ENCODE results near the gene SLC7A1.

Gene SLC7A1

DNA sequence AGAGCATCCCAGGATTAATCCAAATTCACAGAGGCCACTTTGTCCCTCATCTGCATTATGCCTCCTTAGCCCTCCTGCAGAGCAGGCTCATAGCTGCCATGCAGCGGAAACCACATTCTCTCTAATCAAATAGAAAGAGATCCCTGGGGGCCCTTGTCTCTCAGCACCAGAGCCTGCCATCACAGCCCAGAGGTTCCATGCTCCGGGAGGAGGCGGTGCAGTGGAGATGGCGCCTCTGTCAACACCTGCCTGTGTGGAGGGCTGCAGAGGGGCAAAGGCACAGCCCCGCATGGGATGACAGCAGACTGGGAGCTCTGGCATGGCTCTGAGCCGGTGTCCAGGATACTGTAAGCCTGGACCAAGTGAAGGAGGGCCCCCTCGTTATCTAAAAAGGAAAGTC lies 111.3 kb downstream of the SLC7A1 start:
- no peak overlapping the region for H3K4me3 ChIP-seq (ENCODE audit: insufficient read depth, low read depth, low read length, poor library complexity, severe bottlenecking)
- no peaks in the 10 kb centered on the region for H3K9me3 ChIP-seq (ENCODE audit: control insufficient read depth, low read length)
- DNase-seq = no peak
- no peaks in the 10 kb centered on the region for H3K4me1 ChIP-seq (ENCODE audit: control insufficient read depth, insufficient read depth, low read length, poor library complexity, severe bottlenecking)
- no peaks in the 10 kb centered on the region for H3K36me3 ChIP-seq (ENCODE audit: control insufficient read depth, insufficient read depth, low read length)
- H3K27me3 ChIP-seq (replicated peaks; ENCODE audit: control insufficient read depth, insufficient read depth, low read length, poor library complexity, severe bottlenecking) = no peaks in the 10 kb centered on the region
- no peak overlapping the region for H3K27ac ChIP-seq (ENCODE audit: insufficient read depth, low read length, poor library complexity, severe bottlenecking)

DNA sequence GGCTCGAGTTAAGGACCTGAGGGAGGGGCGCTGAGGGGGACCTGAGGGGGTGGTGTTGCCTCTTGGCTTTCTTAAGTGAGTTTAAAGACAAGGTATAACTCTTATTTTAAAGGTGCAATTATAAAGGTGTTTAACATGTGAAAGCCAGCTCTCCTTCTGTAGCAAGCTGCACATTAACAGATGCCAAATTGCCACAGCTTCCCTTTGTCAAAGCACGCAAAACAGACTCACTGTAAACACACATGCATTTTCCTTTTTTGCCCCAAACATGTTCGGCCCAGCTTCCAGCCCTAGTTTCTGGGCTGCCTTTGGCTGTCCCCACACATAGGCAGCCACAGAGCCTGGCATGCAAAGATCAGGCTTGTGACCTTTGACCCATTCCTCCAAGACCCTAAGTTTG lies 111.9 kb downstream of the SLC7A1 start:
- Histone ChIP-seq H3K4me3 (ENCODE audit: insufficient read depth, low read depth, low read length, poor library complexity, severe bottlenecking) (no peak overlapping the region), H3K36me3 (ENCODE audit: control insufficient read depth, insufficient read depth, low read length) (no peaks in the 10 kb centered on the region), H3K27ac (ENCODE audit: insufficient read depth, low read length, poor library complexity, severe bottlenecking) (no peak overlapping the region), H3K9me3 (ENCODE audit: control insufficient read depth, low read length) (no peaks in the 10 kb centered on the region), H3K27me3 (replicated peaks; ENCODE audit: control insufficient read depth, insufficient read depth, low read length, poor library complexity, severe bottlenecking) (no peaks in the 10 kb centered on the region), H3K4me1 (ENCODE audit: control insufficient read depth, insufficient read depth, low read length, poor library complexity, severe bottlenecking) (no peaks in the 10 kb centered on the region)
- no peak for DNase-seq

DNA sequence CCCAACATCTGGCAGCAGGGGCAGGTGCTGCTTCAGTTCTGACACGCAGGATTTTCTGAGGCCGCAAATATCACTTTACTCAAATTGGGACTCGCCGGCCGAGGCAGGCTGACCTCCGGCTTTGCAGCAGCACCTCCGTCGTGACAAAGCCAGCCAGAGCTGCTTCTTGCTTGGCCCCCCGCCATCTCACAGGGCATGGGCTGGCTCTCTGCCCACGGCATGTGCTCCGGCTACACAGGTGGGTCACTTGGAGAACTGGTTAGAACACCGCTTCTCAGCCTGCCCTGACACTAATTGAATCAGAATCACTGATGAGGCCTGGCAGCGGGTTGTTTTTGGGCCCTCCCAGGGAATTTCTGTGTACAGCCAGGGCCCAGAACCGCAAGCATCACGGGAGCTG lies 112.3 kb downstream of the SLC7A1 start:
- Histone ChIP-seq H3K4me1 (ENCODE audit: control insufficient read depth, insufficient read depth, low read length, poor library complexity, severe bottlenecking) (no peaks in the 10 kb centered on the region), H3K27me3 (replicated peaks; ENCODE audit: control insufficient read depth, insufficient read depth, low read length, poor library complexity, severe bottlenecking) (no peaks in the 10 kb centered on the region), H3K9me3 (ENCODE audit: control insufficient read depth, low read length) (no peaks in the 10 kb centered on the region), H3K36me3 (ENCODE audit: control insufficient read depth, insufficient read depth, low read length) (no peaks in the 10 kb centered on the region), H3K27ac (ENCODE audit: insufficient read depth, low read length, poor library complexity, severe bottlenecking) (no peak overlapping the region), H3K4me3 (ENCODE audit: insufficient read depth, low read depth, low read length, poor library complexity, severe bottlenecking) (no peak overlapping the region)
- no peak for DNase-seq

DNA sequence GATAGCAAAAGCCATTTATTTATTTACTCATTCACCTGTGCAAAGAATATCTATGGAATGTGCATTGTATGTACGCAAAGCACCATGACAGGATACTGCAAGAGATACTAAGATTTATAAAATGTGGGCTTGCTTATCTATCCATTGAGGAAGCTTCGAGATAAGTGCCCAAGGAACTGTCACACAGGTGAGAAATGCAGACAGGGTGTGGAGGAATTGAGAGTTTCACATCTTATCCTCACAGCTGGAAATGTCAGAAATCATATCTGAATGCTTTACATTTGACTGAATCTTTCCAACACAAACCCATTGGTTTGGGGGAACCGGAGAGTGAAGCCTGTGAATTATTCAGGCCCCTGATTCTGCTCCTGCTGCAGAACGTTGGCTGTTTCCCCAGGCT lies 113.0 kb downstream of the SLC7A1 start:
- Histone ChIP-seq H3K27me3 (replicated peaks; ENCODE audit: control insufficient read depth, insufficient read depth, low read length, poor library complexity, severe bottlenecking) (no peaks in the 10 kb centered on the region), H3K27ac (ENCODE audit: insufficient read depth, low read length, poor library complexity, severe bottlenecking) (no peak overlapping the region), H3K4me1 (ENCODE audit: control insufficient read depth, insufficient read depth, low read length, poor library complexity, severe bottlenecking) (no peaks in the 10 kb centered on the region), H3K9me3 (ENCODE audit: control insufficient read depth, low read length) (no peaks in the 10 kb centered on the region), H3K4me3 (ENCODE audit: insufficient read depth, low read depth, low read length, poor library complexity, severe bottlenecking) (no peak overlapping the region), H3K36me3 (ENCODE audit: control insufficient read depth, insufficient read depth, low read length) (no peaks in the 10 kb centered on the region)
- no peak for DNase-seq

DNA sequence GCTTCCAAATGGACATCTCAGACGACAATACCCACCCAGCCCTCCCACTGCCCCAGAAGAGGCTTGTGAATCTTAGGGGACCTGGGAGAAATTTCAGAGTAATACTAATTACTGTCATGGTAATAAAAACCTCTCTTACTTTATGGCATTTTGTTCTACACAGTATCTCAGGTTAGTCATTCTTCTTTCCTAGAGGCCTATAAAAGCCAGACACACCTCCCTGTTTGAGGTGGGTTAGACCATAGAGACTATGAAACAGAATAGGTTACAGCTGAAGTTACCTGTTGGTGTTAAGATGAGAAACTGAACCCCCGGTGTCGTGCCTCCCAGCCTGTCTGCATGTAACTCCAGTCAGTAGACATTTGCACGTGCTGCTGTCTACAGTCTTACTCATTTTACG lies 113.9 kb downstream of the SLC7A1 start:
- Histone ChIP-seq H3K4me1 (ENCODE audit: control insufficient read depth, insufficient read depth, low read length, poor library complexity, severe bottlenecking) (no peaks in the 10 kb centered on the region), H3K27me3 (replicated peaks; ENCODE audit: control insufficient read depth, insufficient read depth, low read length, poor library complexity, severe bottlenecking) (no peaks in the 10 kb centered on the region), H3K27ac (ENCODE audit: insufficient read depth, low read length, poor library complexity, severe bottlenecking) (no peak overlapping the region), H3K36me3 (ENCODE audit: control insufficient read depth, insufficient read depth, low read length) (no peaks in the 10 kb centered on the region), H3K9me3 (ENCODE audit: control insufficient read depth, low read length) (no peaks in the 10 kb centered on the region), H3K4me3 (ENCODE audit: insufficient read depth, low read depth, low read length, poor library complexity, severe bottlenecking) (no peak overlapping the region)
- DNase-seq = no peak

DNA sequence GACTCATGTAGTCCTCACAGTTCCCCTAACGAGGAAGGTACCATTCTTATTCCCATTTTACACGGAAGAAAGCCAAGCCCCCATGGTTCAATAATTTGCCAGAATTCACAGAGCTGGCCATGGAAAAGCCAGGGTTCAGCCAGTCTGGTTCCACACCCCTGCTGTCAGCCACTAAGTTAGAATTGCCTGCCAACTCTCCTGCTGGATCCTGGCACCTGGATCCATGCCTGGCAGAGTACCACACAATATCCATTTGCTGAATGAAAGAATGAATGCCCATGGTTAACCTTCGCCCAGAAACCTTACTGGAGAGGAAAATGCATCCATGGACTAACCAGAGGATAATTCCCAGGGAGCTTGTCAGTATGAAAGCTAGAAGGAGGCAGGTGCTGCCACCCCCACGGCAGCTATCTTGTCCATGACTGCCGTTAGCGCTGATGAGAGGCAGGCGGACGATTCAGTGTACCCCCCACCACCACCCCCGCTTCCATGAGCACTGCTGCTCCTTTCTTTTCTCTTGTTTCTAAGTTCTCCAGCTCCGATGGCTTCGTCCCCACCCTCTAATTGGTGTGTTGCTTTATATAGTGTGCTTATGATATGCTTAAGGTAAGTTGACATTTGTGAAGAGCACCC lies 114.5 kb downstream of the SLC7A1 start:
- Histone ChIP-seq H3K9me3 (ENCODE audit: control insufficient read depth, low read length) (no peaks in the 10 kb centered on the region), H3K4me1 (ENCODE audit: control insufficient read depth, insufficient read depth, low read length, poor library complexity, severe bottlenecking) (no peaks in the 10 kb centered on the region), H3K27ac (ENCODE audit: insufficient read depth, low read length, poor library complexity, severe bottlenecking) (no peak overlapping the region), H3K27me3 (replicated peaks; ENCODE audit: control insufficient read depth, insufficient read depth, low read length, poor library complexity, severe bottlenecking) (no peaks in the 10 kb centered on the region), H3K36me3 (ENCODE audit: control insufficient read depth, insufficient read depth, low read length) (no peaks in the 10 kb centered on the region), H3K4me3 (ENCODE audit: insufficient read depth, low read depth, low read length, poor library complexity, severe bottlenecking) (no peak overlapping the region)
- no peak for DNase-seq

DNA sequence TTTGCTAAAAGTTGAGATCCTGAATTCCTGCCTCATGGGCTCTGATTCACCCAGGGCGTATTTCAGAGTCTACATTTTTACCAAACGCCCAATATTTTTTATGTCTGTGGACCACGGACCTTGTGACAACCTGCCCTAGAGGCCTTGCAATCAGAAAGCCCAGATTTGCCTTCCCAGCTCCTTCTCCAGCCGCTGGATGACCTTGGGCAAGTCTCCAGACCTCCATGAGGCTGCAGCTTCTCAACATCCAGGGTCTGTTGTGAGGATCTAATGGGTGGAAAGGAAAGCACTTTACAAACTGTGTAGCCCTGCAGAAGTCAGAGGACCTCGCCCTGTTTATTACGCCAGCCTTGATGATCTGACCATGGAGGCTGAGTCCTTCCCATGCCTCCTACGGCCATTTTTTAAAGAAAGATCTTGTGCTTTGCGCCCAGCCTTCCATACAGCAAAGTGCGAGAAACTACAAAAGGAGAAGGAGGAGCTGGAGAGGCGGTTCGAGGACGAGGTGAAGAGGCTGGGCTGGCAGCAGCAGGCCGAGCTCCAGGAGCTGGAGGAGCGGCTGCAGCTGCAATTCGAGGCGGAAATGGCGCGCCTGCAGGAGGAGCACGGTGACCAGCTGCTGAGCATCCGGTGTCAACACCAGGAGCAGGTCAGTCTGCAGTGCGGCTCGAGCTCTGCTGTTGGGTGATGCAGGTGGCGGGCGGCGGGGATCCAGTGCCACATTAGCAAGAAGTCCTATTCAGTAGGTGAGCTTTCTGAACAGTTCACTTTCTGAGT lies 115.6 kb downstream of the SLC7A1 start:
- no peaks in the 10 kb centered on the region for H3K4me1 ChIP-seq (ENCODE audit: control insufficient read depth, insufficient read depth, low read length, poor library complexity, severe bottlenecking)
- H3K9me3 ChIP-seq (ENCODE audit: control insufficient read depth, low read length) = no peaks in the 10 kb centered on the region
- no peak overlapping the region for H3K4me3 ChIP-seq (ENCODE audit: insufficient read depth, low read depth, low read length, poor library complexity, severe bottlenecking)
- H3K27ac ChIP-seq (ENCODE audit: insufficient read depth, low read length, poor library complexity, severe bottlenecking) = no peak overlapping the region
- DNase-seq = no peak
- H3K27me3 ChIP-seq (replicated peaks; ENCODE audit: control insufficient read depth, insufficient read depth, low read length, poor library complexity, severe bottlenecking) = no peaks in the 10 kb centered on the region
- no peaks in the 10 kb centered on the region for H3K36me3 ChIP-seq (ENCODE audit: control insufficient read depth, insufficient read depth, low read length)

DNA sequence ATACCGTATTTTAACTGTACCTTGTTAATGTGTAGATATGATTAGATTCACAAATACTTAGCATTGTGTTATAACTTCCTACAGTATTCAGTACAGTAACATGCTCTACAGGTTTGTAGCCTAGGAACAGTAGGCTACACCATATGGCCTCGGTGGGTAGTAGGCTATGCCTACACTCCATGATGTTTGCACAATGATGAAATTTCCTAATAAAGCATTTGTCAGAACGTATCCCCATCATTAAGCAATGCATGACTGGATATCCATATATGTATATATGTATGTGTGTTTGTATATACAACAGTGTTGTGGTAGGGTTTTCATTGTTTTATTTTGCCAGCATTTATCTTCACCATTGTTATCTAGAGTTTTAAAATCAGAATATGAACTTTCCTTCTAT lies 119.4 kb downstream of the SLC7A1 start:
- no peaks in the 10 kb centered on the region for H3K4me1 ChIP-seq (ENCODE audit: control insufficient read depth, insufficient read depth, low read length, poor library complexity, severe bottlenecking)
- H3K9me3 ChIP-seq (ENCODE audit: control insufficient read depth, low read length) = no peaks in the 10 kb centered on the region
- H3K36me3 ChIP-seq (ENCODE audit: control insufficient read depth, insufficient read depth, low read length) = no peaks in the 10 kb centered on the region
- no peaks in the 10 kb centered on the region for H3K27me3 ChIP-seq (replicated peaks; ENCODE audit: control insufficient read depth, insufficient read depth, low read length, poor library complexity, severe bottlenecking)
- no peak overlapping the region for H3K27ac ChIP-seq (ENCODE audit: insufficient read depth, low read length, poor library complexity, severe bottlenecking)
- H3K4me3 ChIP-seq (ENCODE audit: insufficient read depth, low read depth, low read length, poor library complexity, severe bottlenecking) = no peak overlapping the region
- no peak for DNase-seq

DNA sequence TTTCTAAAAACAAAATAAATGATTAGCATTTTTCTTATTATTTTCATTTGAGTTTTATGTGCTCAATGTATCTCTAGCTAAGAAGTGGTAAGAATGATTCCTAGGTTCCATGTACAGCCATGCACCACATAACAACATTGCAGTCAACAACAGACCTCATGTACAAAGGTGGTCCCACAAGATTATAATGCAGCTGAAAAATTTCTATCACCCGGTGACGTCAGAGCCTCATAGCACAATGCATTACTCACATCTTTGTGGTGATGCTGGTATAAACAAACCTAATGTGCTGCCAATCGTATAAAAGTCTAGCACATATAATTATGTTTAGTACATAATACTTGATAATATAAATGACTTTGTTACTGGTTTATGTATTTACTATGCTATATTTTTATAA lies 120.5 kb downstream of the SLC7A1 start:
- H3K9me3 ChIP-seq (ENCODE audit: control insufficient read depth, low read length) = no peaks in the 10 kb centered on the region
- no peaks in the 10 kb centered on the region for H3K36me3 ChIP-seq (ENCODE audit: control insufficient read depth, insufficient read depth, low read length)
- no peak for DNase-seq
- no peaks in the 10 kb centered on the region for H3K27me3 ChIP-seq (replicated peaks; ENCODE audit: control insufficient read depth, insufficient read depth, low read length, poor library complexity, severe bottlenecking)
- no peak overlapping the region for H3K4me3 ChIP-seq (ENCODE audit: insufficient read depth, low read depth, low read length, poor library complexity, severe bottlenecking)
- no peak overlapping the region for H3K27ac ChIP-seq (ENCODE audit: insufficient read depth, low read length, poor library complexity, severe bottlenecking)
- H3K4me1 ChIP-seq (ENCODE audit: control insufficient read depth, insufficient read depth, low read length, poor library complexity, severe bottlenecking) = no peaks in the 10 kb centered on the region

DNA sequence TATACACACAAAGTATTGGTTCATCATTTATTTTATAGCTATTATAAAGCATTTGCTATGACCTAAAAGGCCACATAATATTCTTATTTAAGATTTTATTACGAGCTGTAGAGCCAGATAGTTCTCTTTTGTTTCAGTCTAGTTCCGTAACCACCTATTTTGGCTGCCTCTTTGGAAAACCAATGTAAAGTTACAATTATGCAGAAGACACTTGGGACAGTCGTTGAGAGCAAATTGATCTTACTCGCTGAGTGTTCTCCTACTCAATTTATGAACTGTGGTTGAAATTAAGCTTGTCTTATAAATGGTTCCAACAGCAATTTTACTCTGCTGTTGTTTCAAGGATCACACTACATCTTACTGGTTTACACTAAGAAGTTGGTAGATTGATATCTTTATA lies 122.3 kb downstream of the SLC7A1 start:
- Histone ChIP-seq H3K27ac (ENCODE audit: insufficient read depth, low read length, poor library complexity, severe bottlenecking) (no peak overlapping the region), H3K36me3 (ENCODE audit: control insufficient read depth, insufficient read depth, low read length) (no peaks in the 10 kb centered on the region), H3K4me3 (ENCODE audit: insufficient read depth, low read depth, low read length, poor library complexity, severe bottlenecking) (no peak overlapping the region), H3K9me3 (ENCODE audit: control insufficient read depth, low read length) (no peaks in the 10 kb centered on the region), H3K4me1 (ENCODE audit: control insufficient read depth, insufficient read depth, low read length, poor library complexity, severe bottlenecking) (no peaks in the 10 kb centered on the region), H3K27me3 (replicated peaks; ENCODE audit: control insufficient read depth, insufficient read depth, low read length, poor library complexity, severe bottlenecking) (no peaks in the 10 kb centered on the region)
- no peak for DNase-seq

All from effector memory CD4-positive, alpha-beta T cell (primary cell).